HL-60 (cell line): Measurements from ENCODE around the gene SLC45A2.

ENCODE experiments used
- CTCF ChIP-seq: IDR thresholded peaks from one replicate; pipeline ENCODE4 v1.5.1; 2011; ENCODE audit warnings: low read length, control low read depth, inconsistent platforms; ENCODE audit not compliant: insufficient read depth
- POLR2AphosphoS5 ChIP-seq: IDR thresholded peaks from 2 replicates; pipeline ENCODE4 v1.6.1; 2012; ENCODE audit warnings: low read depth
- REST ChIP-seq: IDR thresholded peaks from 2 replicates; pipeline ENCODE4 v1.6.1; 2012; ENCODE audit warnings: low read depth; ENCODE audit not compliant: insufficient replicate concordance

- TF ChIP-seq CTCF (no peak), REST (peak; percentile 65), POLR2AphosphoS5 (peak; percentile 91)
Measured at GRCh38 chr5:34007621-34008600, 23.4 kb upstream of the SLC45A2 start, which contains the start of gene AMACR.
